Measurements from ENCODE around the gene PARL.

GRCh38 chr3:183824761-183825455, 59.8 kb downstream of the PARL start:
- no peak for TF ChIP-seq BHLHE40 (IDR thresholded peaks at IDR 0.05; ENCODE audit: borderline replicate concordance)
- TF ChIP-seq PKNOX1 (IDR thresholded peaks at IDR 0.05), result no peak

Measured in HEK293T (cell line).